HL-60 (cell line): Measurements from ENCODE around the gene KIF25.

Experiments
- GABPA ChIP-seq: IDR thresholded peaks from 2 replicates; pipeline ENCODE4 v1.6.1; 2012; ENCODE audit warnings: low read depth
- REST ChIP-seq: IDR thresholded peaks from 2 replicates; pipeline ENCODE4 v1.6.1; 2012; ENCODE audit warnings: low read depth; ENCODE audit not compliant: insufficient replicate concordance
- TF ChIP-seq, protein P1 (sequence below): IDR thresholded peaks from one replicate; pipeline ENCODE4 v1.5.1; 2011; ENCODE audit warnings: low read length, control low read depth, inconsistent platforms; ENCODE audit not compliant: insufficient read depth

DNA sequence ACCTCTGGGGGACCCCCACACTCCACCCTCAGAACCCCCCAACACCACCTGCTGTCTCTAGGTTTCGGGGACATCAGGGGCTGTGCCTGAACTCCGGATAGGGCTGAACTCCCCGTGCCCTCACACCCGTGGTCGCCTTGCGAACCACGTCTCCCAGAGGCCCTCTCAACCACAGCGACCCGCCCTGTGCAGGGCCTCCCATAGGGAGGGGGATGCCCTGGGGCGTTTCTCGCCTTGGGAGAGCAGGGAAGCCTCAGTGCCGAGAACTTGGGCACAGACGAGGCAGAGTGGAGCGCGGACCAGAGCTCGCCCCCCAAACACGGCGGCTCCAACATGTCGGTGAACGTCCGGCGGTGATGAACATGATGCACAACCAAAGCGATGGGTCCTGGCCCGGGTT, 74.8 kb downstream of the KIF25 start:
- TF ChIP-seq REST (no peak), GABPA (no peak)
- TF ChIP-seq, protein P1, sequence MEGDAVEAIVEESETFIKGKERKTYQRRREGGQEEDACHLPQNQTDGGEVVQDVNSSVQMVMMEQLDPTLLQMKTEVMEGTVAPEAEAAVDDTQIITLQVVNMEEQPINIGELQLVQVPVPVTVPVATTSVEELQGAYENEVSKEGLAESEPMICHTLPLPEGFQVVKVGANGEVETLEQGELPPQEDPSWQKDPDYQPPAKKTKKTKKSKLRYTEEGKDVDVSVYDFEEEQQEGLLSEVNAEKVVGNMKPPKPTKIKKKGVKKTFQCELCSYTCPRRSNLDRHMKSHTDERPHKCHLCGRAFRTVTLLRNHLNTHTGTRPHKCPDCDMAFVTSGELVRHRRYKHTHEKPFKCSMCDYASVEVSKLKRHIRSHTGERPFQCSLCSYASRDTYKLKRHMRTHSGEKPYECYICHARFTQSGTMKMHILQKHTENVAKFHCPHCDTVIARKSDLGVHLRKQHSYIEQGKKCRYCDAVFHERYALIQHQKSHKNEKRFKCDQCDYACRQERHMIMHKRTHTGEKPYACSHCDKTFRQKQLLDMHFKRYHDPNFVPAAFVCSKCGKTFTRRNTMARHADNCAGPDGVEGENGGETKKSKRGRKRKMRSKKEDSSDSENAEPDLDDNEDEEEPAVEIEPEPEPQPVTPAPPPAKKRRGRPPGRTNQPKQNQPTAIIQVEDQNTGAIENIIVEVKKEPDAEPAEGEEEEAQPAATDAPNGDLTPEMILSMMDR, result no peak
